ENCODE data around the gene FAM163B.

Gene FAM163B

GRCh38 chr9:133609311-133610098 is at the start of gene FAM163B:
Gene FAM163B (minus strand): TSS chr9:133609389. CDS start chr9:133580223, 29,166 bp downstream.
- Mint-ChIP-seq H3K4me3 (no peak within 1 kb of the TSS), H3K36me3 (no peaks in the 10 kb centered on the region), H3K4me1 (peaks cover 5% of the 10 kb centered on the region), H3K27ac (no peak within 1 kb of the TSS), H3K9me3 (no peaks in the 10 kb centered on the region), H3K27me3 (peaks cover 20% of the 10 kb centered on the region)
- ATAC-seq (ENCODE audit: low read depth) (no peak), DNase-seq (ENCODE audit: low spot score in 2 of 2) (no peak)

GRCh38 chr9:133657120-133657661 is 48.0 kb upstream of the FAM163B start:
- no peaks in the 10 kb centered on the region for H3K4me1 Mint-ChIP-seq
- no peaks in the 10 kb centered on the region for H3K36me3 Mint-ChIP-seq
- no peak for DNase-seq (ENCODE audit: low spot score in 2 of 2)
- no peak overlapping the region for H3K4me3 Mint-ChIP-seq
- peaks cover 29% of the 10 kb centered on the region for H3K27me3 Mint-ChIP-seq
- H3K9me3 Mint-ChIP-seq: no peaks in the 10 kb centered on the region
- no peak overlapping the region for H3K27ac Mint-ChIP-seq
- no peak for ATAC-seq (ENCODE audit: low read depth)

- ATAC-seq (ENCODE audit: low read depth) (no peak), DNase-seq (ENCODE audit: low spot score in 2 of 2) (no peak)
- H3K4me1 Mint-ChIP-seq: no peaks in the 10 kb centered on the region
- no peaks in the 10 kb centered on the region for H3K9me3 Mint-ChIP-seq
- peaks cover 32% of the 10 kb centered on the region for H3K27me3 Mint-ChIP-seq
- H3K36me3 Mint-ChIP-seq: no peaks in the 10 kb centered on the region
- no peak overlapping the region for H3K4me3 Mint-ChIP-seq
- no peak overlapping the region for H3K27ac Mint-ChIP-seq
Observed at GRCh38 chr9:133656211-133657119, 47.3 kb upstream of the FAM163B start.

GRCh38 chr9:133655701-133656100 is 46.5 kb upstream of the FAM163B start:
- H3K4me1 Mint-ChIP-seq: no peaks in the 10 kb centered on the region
- no peaks in the 10 kb centered on the region for H3K9me3 Mint-ChIP-seq
- H3K27ac Mint-ChIP-seq: no peak overlapping the region
- H3K27me3 Mint-ChIP-seq: peaks cover 32% of the 10 kb centered on the region
- ATAC-seq (ENCODE audit: low read depth): no peak
- no peak overlapping the region for H3K4me3 Mint-ChIP-seq
- H3K36me3 Mint-ChIP-seq: no peaks in the 10 kb centered on the region
- DNase-seq (ENCODE audit: low spot score in 2 of 2): no peak

- Mint-ChIP-seq H3K9me3 (no peaks in the 10 kb centered on the region), H3K36me3 (no peaks in the 10 kb centered on the region), H3K4me3 (no peak overlapping the region), H3K4me1 (no peaks in the 10 kb centered on the region), H3K27ac (no peak overlapping the region), H3K27me3 (peaks cover 29% of the 10 kb centered on the region)
- no peak for ATAC-seq (ENCODE audit: low read depth)
- DNase-seq (ENCODE audit: low spot score in 2 of 2): no peak
Observed at GRCh38 chr9:133654736-133655657, 45.8 kb upstream of the FAM163B start.

GRCh38 chr9:133653638-133654037 is 44.4 kb upstream of the FAM163B start:
- Mint-ChIP-seq H3K4me1 (no peaks in the 10 kb centered on the region), H3K27me3 (peaks cover 31% of the 10 kb centered on the region), H3K36me3 (no peaks in the 10 kb centered on the region), H3K27ac (no peak overlapping the region), H3K4me3 (no peak overlapping the region), H3K9me3 (no peaks in the 10 kb centered on the region)
- no peak for DNase-seq (ENCODE audit: low spot score in 2 of 2)
- ATAC-seq (ENCODE audit: low read depth): no peak

GRCh38 chr9:133650026-133650425 is 40.8 kb upstream of the FAM163B start:
- Mint-ChIP-seq H3K4me1 (no peaks in the 10 kb centered on the region), H3K27ac (no peak overlapping the region), H3K9me3 (no peaks in the 10 kb centered on the region), H3K27me3 (peaks cover 19% of the 10 kb centered on the region), H3K36me3 (no peaks in the 10 kb centered on the region), H3K4me3 (no peak overlapping the region)
- DNase-seq (ENCODE audit: low spot score in 2 of 2): no peak
- no peak for ATAC-seq (ENCODE audit: low read depth)

- ATAC-seq (ENCODE audit: low read depth) (no peak), DNase-seq (ENCODE audit: low spot score in 2 of 2) (no peak)
- Mint-ChIP-seq H3K4me1 (no peaks in the 10 kb centered on the region), H3K36me3 (no peaks in the 10 kb centered on the region), H3K27me3 (peaks cover 16% of the 10 kb centered on the region), H3K27ac (no peak overlapping the region), H3K9me3 (no peaks in the 10 kb centered on the region), H3K4me3 (no peak overlapping the region)
Observed at GRCh38 chr9:133649194-133649593, 40.0 kb upstream of the FAM163B start.

GRCh38 chr9:133647765-133648469 is 38.7 kb upstream of the FAM163B start:
- H3K4me1 Mint-ChIP-seq: no peaks in the 10 kb centered on the region
- ATAC-seq (ENCODE audit: low read depth): no peak
- H3K36me3 Mint-ChIP-seq: no peaks in the 10 kb centered on the region
- DNase-seq (ENCODE audit: low spot score in 2 of 2): no peak
- no peaks in the 10 kb centered on the region for H3K9me3 Mint-ChIP-seq
- no peak overlapping the region for H3K4me3 Mint-ChIP-seq
- peaks cover 11% of the 10 kb centered on the region for H3K27me3 Mint-ChIP-seq
- no peak overlapping the region for H3K27ac Mint-ChIP-seq

GRCh38 chr9:133647148-133647547 is 38.0 kb upstream of the FAM163B start:
- peaks cover 9% of the 10 kb centered on the region for H3K27me3 Mint-ChIP-seq
- no peak overlapping the region for H3K4me3 Mint-ChIP-seq
- H3K36me3 Mint-ChIP-seq: no peaks in the 10 kb centered on the region
- H3K9me3 Mint-ChIP-seq: no peaks in the 10 kb centered on the region
- H3K27ac Mint-ChIP-seq: no peak overlapping the region
- no peaks in the 10 kb centered on the region for H3K4me1 Mint-ChIP-seq
- DNase-seq (ENCODE audit: low spot score in 2 of 2) (no peak), ATAC-seq (ENCODE audit: low read depth) (no peak)

- ATAC-seq (ENCODE audit: low read depth) (no peak), DNase-seq (ENCODE audit: low spot score in 2 of 2) (no peak)
- H3K4me3 Mint-ChIP-seq: no peak overlapping the region
- H3K27me3 Mint-ChIP-seq: peaks cover 11% of the 10 kb centered on the region
- no peak overlapping the region for H3K27ac Mint-ChIP-seq
- H3K36me3 Mint-ChIP-seq: no peaks in the 10 kb centered on the region
- no peaks in the 10 kb centered on the region for H3K4me1 Mint-ChIP-seq
- no peaks in the 10 kb centered on the region for H3K9me3 Mint-ChIP-seq
Observed at GRCh38 chr9:133645021-133645765, 36.0 kb upstream of the FAM163B start.

GRCh38 chr9:133643978-133644760 is 35.0 kb upstream of the FAM163B start:
- DNase-seq (ENCODE audit: low spot score in 2 of 2) (no peak), ATAC-seq (ENCODE audit: low read depth) (no peak)
- no peak overlapping the region for H3K27ac Mint-ChIP-seq
- H3K9me3 Mint-ChIP-seq: no peaks in the 10 kb centered on the region
- no peaks in the 10 kb centered on the region for H3K36me3 Mint-ChIP-seq
- H3K4me3 Mint-ChIP-seq: no peak overlapping the region
- no peaks in the 10 kb centered on the region for H3K4me1 Mint-ChIP-seq
- H3K27me3 Mint-ChIP-seq: peaks cover 12% of the 10 kb centered on the region
